HepG2 (cell line): ENCODE results near the gene TMEM132D. TPM values are rescaled to one million over a fixed set of nuclear protein-coding genes. Genes with fewer than 3 reads are reported as not detected.

ENCODE experiments used
- ATAC-seq: fragments of 200-7000 bp; cut with Tn5 transposase; 3 replicates; pipeline ENCODE4 v1.9.1; 2020; ENCODE audit warnings: mild to moderate bottlenecking, moderate library complexity
- BruUV-seq: library from RNA; stranded (reverse); fragments of 400-500 nt; replicated peaks from 2 replicates; lab custom pipeline; 2021; lab: Mats Ljungman, UMichigan
- CTCF ChIA-PET: fragments of 300-600 bp; formaldehyde crosslinking; extraction: SDS; loops from one replicate; lab custom pipeline; 2021; ENCODE audit warnings: low total read pairs, inconsistent platforms, low intra/inter-chr PET ratio; lab: Yijun Ruan, JAX
- POLR2A ChIA-PET: fragments of 350-600 bp; sonication (Branson Sonifier 250); formaldehyde crosslinking; loops from one replicate; lab custom pipeline; 2020; ENCODE audit warnings: antibody characterized with exemption, inconsistent platforms; lab: Yijun Ruan, JAX
- DNase-seq: peaks from one replicate; pipeline ENCODE4 v3.0.0-alpha.2; 2015; ENCODE audit warnings: low spot score
- FAIRE-seq: peaks from 3 replicates; lab custom pipeline; 2011; peaks lifted over from hg19 to GRCh38; lab: Jason Lieb, UNC
- H2AFZ ChIP-seq: one replicate; pipeline ENCODE4 v1.6.1; 2011; ENCODE audit warnings: low read length, inconsistent platforms
- H3K27ac ChIP-seq: fragments of 300-600 bp; 3 replicates; pipeline ENCODE4 v1.8.0; 2011; ENCODE audit warnings: mixed run types, mild to moderate bottlenecking, mixed read lengths, low read length, inconsistent platforms; ENCODE audit not compliant: insufficient read depth; ENCODE audit errors: extremely low read length
- H3K27me3 ChIP-seq, 2 experiments: fragments of 200-600 bp in 1 of 2; 2 replicates in 1 of 2; 3 replicates in 1 of 2; pipeline versions ENCODE4 v1.6.0 to v1.8.0; 2011; ENCODE audit warnings: low read length in 2 of 2, mild to moderate bottlenecking in 2 of 2, moderate library complexity in 2 of 2, inconsistent platforms in 1 of 2; ENCODE audit not compliant: insufficient read depth in 2 of 2, control insufficient read depth in 1 of 2
- H3K36me3 ChIP-seq, 2 experiments: fragments of 200-600 bp in 1 of 2; replicated peaks in 1 of 2; 2 replicates in 1 of 2; 3 replicates in 1 of 2; pipeline versions ENCODE4 v1.5.1 to v1.8.0; 2011; ENCODE audit warnings: low read length in 2 of 2, inconsistent platforms in 1 of 2; ENCODE audit not compliant: insufficient read depth in 2 of 2, control insufficient read depth in 1 of 2
- H3K4me1 ChIP-seq: 2 replicates; pipeline ENCODE4 v1.5.1; 2012; ENCODE audit warnings: low read length, inconsistent platforms; ENCODE audit not compliant: insufficient read depth
- H3K4me2 ChIP-seq: 2 replicates; pipeline ENCODE4 v1.6.0; 2011; ENCODE audit warnings: low read depth, low read length, inconsistent platforms
- H3K4me3 ChIP-seq, 3 experiments: fragments of 200-600 bp in 1 of 3; sonication (generic), shearing (Covaris generic) in 1 of 3; replicated peaks in 1 of 3; 2 replicates each; pipeline ENCODE4 v1.5.1; 2011 to 2016; ENCODE audit warnings: low read length in 3 of 3, inconsistent platforms in 2 of 3, low read depth in 2 of 3, mild to moderate bottlenecking in 2 of 3, control low read depth in 1 of 3, mixed read lengths in 1 of 3; ENCODE audit not compliant: insufficient read depth in 1 of 3
- H3K79me2 ChIP-seq: one replicate; pipeline ENCODE4 v1.6.1; 2011; ENCODE audit warnings: low read length, inconsistent platforms; ENCODE audit not compliant: insufficient read depth
- H3K9ac ChIP-seq: 2 replicates; pipeline ENCODE4 v1.6.0; 2011; ENCODE audit warnings: mild to moderate bottlenecking, low read depth, low read length, inconsistent platforms; ENCODE audit not compliant: insufficient read depth
- H3K9me3 ChIP-seq: 2 replicates; pipeline ENCODE4 v1.5.1; 2012; ENCODE audit warnings: mild to moderate bottlenecking, low read length
- H4K20me1 ChIP-seq: 2 replicates; pipeline ENCODE4 v1.6.0; 2011; ENCODE audit warnings: inconsistent platforms, mild to moderate bottlenecking, low read length, moderate library complexity; ENCODE audit not compliant: insufficient read depth
- FOXO1 ChIP-seq: sonication (generic); formaldehyde crosslinking; IDR thresholded peaks from 2 replicates; pipeline ENCODE4 v1.4.0; 2020; ENCODE audit warnings: missing genetic modification reagents
- HOXA9 ChIP-seq: sonication (generic); formaldehyde crosslinking; IDR thresholded peaks from 2 replicates; pipeline ENCODE4 v1.8.1; 2022; ENCODE audit warnings: missing genetic modification reagents, mild to moderate bottlenecking, moderate library complexity, borderline replicate concordance
- JARID2 ChIP-seq: sonication (generic); formaldehyde crosslinking; IDR thresholded peaks from 2 replicates; pipeline ENCODE4 v1.8.1; 2023; ENCODE audit warnings: missing genetic modification reagents, inconsistent platforms; ENCODE audit not compliant: insufficient replicate concordance
- TEAD3 ChIP-seq: optimal IDR thresholded peaks from 2 replicates; pipeline ENCODE3; 2016; ENCODE audit warnings: borderline replicate concordance
- THAP11 ChIP-seq: IDR thresholded peaks from 2 replicates; pipeline ENCODE4 v1.6.1; 2016; ENCODE audit warnings: missing biosample characterization, missing genetic modification reagents
- ZBTB8A ChIP-seq: sonication (generic); formaldehyde crosslinking; IDR thresholded peaks from 2 replicates; pipeline ENCODE4 v1.4.0; 2020; ENCODE audit warnings: mild to moderate bottlenecking, low read depth, missing genetic modification reagents, borderline replicate concordance
- ZFP37 ChIP-seq: sonication (generic); formaldehyde crosslinking; IDR thresholded peaks from 2 replicates; pipeline ENCODE4 v1.4.0; 2020; ENCODE audit warnings: missing genetic modification reagents, borderline replicate concordance
- ZFP62 ChIP-seq: sonication (generic); formaldehyde crosslinking; IDR thresholded peaks from 2 replicates; pipeline ENCODE4 v1.4.0; 2020; ENCODE audit warnings: missing genetic modification reagents
- ZFX ChIP-seq: sonication (generic); formaldehyde crosslinking; IDR thresholded peaks from 2 replicates; pipeline ENCODE4 v1.4.0; 2020; ENCODE audit warnings: mild to moderate bottlenecking, low read depth, missing genetic modification reagents, moderate library complexity
- ZKSCAN1 ChIP-seq: fragments of 150-350 bp; IDR thresholded peaks from 2 replicates; pipeline ENCODE4 v1.6.1; 2014; ENCODE audit warnings: low read length
- ZNF180 ChIP-seq: sonication (generic); formaldehyde crosslinking; IDR thresholded peaks from 2 replicates; pipeline ENCODE4 v1.4.0; 2020; ENCODE audit warnings: low read depth, missing genetic modification reagents, borderline replicate concordance
- ZNF317 ChIP-seq: sonication (generic); formaldehyde crosslinking; IDR thresholded peaks from 2 replicates; pipeline ENCODE4 v1.5.0; 2020; ENCODE audit warnings: mild to moderate bottlenecking, missing genetic modification reagents
- ZNF326 ChIP-seq: sonication (generic); formaldehyde crosslinking; IDR thresholded peaks from 2 replicates; pipeline ENCODE4 v1.4.0; 2020; ENCODE audit warnings: missing genetic modification reagents, borderline replicate concordance
- ZNF335 ChIP-seq: sonication (generic); formaldehyde crosslinking; IDR thresholded peaks from 2 replicates; pipeline ENCODE4 v1.4.0; 2020; ENCODE audit warnings: missing genetic modification reagents
- ZNF510 ChIP-seq: sonication (generic); formaldehyde crosslinking; IDR thresholded peaks from 2 replicates; pipeline ENCODE4 v1.4.0; 2020; ENCODE audit warnings: low read depth, mild to moderate bottlenecking, missing genetic modification reagents
- ZNF616 ChIP-seq: sonication (generic); formaldehyde crosslinking; IDR thresholded peaks from 2 replicates; pipeline ENCODE4 v1.5.0; 2020; ENCODE audit warnings: low read depth, mild to moderate bottlenecking, missing genetic modification reagents
- ZNF839 ChIP-seq: sonication (generic); formaldehyde crosslinking; IDR thresholded peaks from 2 replicates; pipeline ENCODE4 v1.4.0; 2020; ENCODE audit warnings: missing genetic modification reagents, mild to moderate bottlenecking, borderline replicate concordance
- WGBS: methylation state at CpG from one replicate; pipeline ENCODE4 v1.1.6; 2017; ENCODE audit warnings: low lambda C conversion rate; 5-methylcytosine and 5-hydroxymethylcytosine counted together
- in situ Hi-C: cut with HindIII; loops from 2 replicates; pipeline ENCODE4 v1.10.0; 2017; ENCODE audit warnings: low pct_unique_long_range_greater_than_20kb; ENCODE audit not compliant: extremely low pct_ligation_motif_present
- intact Hi-C: fragments of 100-400 bp; cut with micrococcal nuclease; formaldehyde crosslinking; loops from one replicate; pipeline ENCODE4 v1.10.0; 2022; ENCODE audit not compliant: unreplicated experiment
- polyA plus RNA-seq, 8 experiments: library from polyadenylated mRNA; depleted of rRNA in 3 of 8; stranded (reverse) in 7 of 8; unstranded in 1 of 8; fragments of >200 nt; fragmentation: Illumina TruSeq in 4 of 8; extraction: Trizol in 4 of 8; gene quantifications; 2 replicates each; pipeline versions ENCODE4 v1.2.1 to v1.2.3, GENCODE V29; 2011 to 2016; ENCODE audit warnings: low read depth in 4 of 8, missing spikeins in 1 of 8, mixed read lengths in 1 of 8; ENCODE audit not compliant: insufficient read depth in 1 of 8
- total RNA-seq, 5 experiments: library from RNA; depleted of rRNA; stranded (reverse); fragments of >200 nt; fragmentation: Illumina TruSeq; extraction: Trizol; gene quantifications; 2 replicates each; pipeline ENCODE4 v1.2.3, GENCODE V29; 2016; ENCODE audit warnings: low read depth in 1 of 5
- TF ChIP-seq, protein P1 (sequence below): sonication (generic); formaldehyde crosslinking; IDR thresholded peaks from 2 replicates; pipeline ENCODE4 v1.5.0; 2020; ENCODE audit warnings: missing genetic modification reagents, mild to moderate bottlenecking, borderline replicate concordance
- TF ChIP-seq, protein P2 (sequence below): sonication (generic); formaldehyde crosslinking; IDR thresholded peaks from 2 replicates; pipeline ENCODE4 v1.5.0; 2020; ENCODE audit warnings: mild to moderate bottlenecking, missing genetic modification reagents, moderate library complexity

TMEM132D gene
- total and polyA plus RNA-seq, 2 of the 13 experiments (the other 11 are each of a cell fraction or from before 2014, with no cell fraction given), result not detected

DNA sequence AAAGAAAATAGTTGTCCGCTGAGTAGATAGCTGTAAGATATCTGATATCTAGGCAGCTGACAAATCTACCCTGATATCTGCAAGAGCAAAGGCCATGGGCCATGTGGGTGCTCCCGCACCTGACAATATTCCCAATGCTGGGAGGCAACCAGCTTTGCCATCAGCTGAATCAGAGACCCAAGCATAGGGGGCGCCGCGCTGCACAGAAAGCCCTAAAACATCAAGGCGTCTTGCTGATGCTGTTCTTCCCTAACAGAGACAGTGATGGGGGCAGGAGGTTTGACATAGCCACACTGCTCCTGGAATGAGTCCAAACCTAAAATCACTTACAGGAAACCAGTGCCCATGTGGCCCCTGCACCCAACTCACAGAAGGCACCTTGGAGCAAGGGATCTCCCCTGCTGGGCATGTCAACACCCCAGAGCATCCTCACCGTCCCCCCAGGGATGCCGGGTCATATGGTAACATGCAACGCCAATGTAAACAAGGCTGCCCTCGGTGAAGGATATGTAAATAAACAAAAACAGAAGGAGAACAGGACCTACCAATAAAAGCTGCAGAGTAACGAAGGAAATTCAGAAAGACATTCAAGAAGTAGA lies 199.5 kb downstream of the TMEM132D start (continued):
- no peak for TF ChIP-seq ZNF616 (CRISPR knock-in tag)
- no peak for TF ChIP-seq THAP11 (CRISPR knock-in tag)
- no peak for TF ChIP-seq ZKSCAN1

DNA sequence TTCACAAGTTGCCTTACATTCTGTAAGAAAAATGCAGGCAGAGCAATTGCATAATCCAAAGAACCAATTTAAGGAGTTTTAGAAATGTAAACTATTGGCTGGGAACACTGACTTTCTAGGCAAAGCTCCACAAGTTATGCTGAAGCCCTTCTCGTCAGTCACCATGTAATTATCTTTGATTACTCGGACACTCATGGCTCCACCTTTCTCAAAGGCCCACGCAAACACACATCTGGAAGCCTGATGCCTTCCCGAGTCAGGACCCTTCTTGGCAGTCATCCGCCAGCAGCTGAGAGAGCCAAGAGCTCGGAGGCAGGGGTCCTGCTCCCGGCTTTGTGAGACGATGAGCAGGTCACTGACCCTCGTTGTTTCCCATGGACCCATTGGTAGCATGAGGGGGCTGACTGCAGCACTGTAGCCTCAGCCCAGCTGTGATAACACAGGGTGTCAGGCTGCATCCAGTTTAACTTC lies 202.2 kb downstream of the TMEM132D start:
- H3K4me2 ChIP-seq, result no peak overlapping the region
- H2AFZ ChIP-seq, result no peak overlapping the region
- ChIA-PET POLR2A (no interaction called here), CTCF (no interaction called here)
- DNase-seq, result no peak
- no peak overlapping the region for H3K9ac ChIP-seq
- WGBS, result 60% methylated on average over 4 of the region's 9 CpGs
- in situ Hi-C loops (no loop called here), intact Hi-C loops (no loop called here)
- H3K4me3 ChIP-seq, result no peak overlapping the region
- no TSS peak for BruUV-seq
- H3K4me1 ChIP-seq, result no peaks in the 10 kb centered on the region
- H4K20me1 ChIP-seq, result no peaks in the 10 kb centered on the region
- FAIRE-seq, result no peak
- no peaks in the 10 kb centered on the region for H3K79me2 ChIP-seq
- H3K27ac ChIP-seq, result no peak overlapping the region
- no peak for ATAC-seq
- peaks cover 25% of the 10 kb centered on the region for H3K9me3 ChIP-seq
- H3K27me3 ChIP-seq, result no peaks in the 10 kb centered on the region
- no peaks in the 10 kb centered on the region for H3K36me3 ChIP-seq
- TF ChIP-seq ZFP37 (CRISPR knock-in tag) (no peak), ZFP62 (CRISPR knock-in tag) (no peak), ZNF317 (CRISPR knock-in tag) (no peak), FOXO1 (no peak), ZNF335 (CRISPR knock-in tag) (no peak), ZNF180 (CRISPR knock-in tag) (no peak), TEAD3 (CRISPR knock-in tag) (no peak), ZNF326 (CRISPR knock-in tag) (no peak), ZNF839 (no peak), ZBTB8A (no peak), ZFX (CRISPR knock-in tag) (no peak), ZNF510 (no peak), JARID2 (CRISPR knock-in tag) (no peak), HOXA9 (CRISPR knock-in tag) (no peak)
- TF ChIP-seq, protein P1, sequence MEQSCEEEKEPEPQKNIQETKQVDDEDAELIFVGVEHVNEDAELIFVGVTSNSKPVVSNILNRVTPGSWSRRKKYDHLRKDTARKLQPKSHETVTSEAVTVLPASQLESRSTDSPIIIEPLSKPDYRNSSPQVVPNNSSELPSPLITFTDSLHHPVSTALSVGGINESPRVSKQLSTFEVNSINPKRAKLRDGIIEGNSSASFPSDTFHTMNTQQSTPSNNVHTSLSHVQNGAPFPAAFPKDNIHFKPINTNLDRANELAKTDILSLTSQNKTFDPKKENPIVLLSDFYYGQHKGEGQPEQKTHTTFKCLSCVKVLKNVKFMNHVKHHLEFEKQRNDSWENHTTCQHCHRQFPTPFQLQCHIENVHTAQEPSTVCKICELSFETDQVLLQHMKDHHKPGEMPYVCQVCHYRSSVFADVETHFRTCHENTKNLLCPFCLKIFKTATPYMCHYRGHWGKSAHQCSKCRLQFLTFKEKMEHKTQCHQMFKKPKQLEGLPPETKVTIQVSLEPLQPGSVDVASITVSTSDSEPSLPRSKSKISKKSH, result no peak
- TF ChIP-seq, protein P2, sequence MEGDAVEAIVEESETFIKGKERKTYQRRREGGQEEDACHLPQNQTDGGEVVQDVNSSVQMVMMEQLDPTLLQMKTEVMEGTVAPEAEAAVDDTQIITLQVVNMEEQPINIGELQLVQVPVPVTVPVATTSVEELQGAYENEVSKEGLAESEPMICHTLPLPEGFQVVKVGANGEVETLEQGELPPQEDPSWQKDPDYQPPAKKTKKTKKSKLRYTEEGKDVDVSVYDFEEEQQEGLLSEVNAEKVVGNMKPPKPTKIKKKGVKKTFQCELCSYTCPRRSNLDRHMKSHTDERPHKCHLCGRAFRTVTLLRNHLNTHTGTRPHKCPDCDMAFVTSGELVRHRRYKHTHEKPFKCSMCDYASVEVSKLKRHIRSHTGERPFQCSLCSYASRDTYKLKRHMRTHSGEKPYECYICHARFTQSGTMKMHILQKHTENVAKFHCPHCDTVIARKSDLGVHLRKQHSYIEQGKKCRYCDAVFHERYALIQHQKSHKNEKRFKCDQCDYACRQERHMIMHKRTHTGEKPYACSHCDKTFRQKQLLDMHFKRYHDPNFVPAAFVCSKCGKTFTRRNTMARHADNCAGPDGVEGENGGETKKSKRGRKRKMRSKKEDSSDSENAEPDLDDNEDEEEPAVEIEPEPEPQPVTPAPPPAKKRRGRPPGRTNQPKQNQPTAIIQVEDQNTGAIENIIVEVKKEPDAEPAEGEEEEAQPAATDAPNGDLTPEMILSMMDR (CRISPR knock-in tag), result no peak
